K562 (cell line): ENCODE measurements around the gene PACRG. TPM values are rescaled to one million over a fixed set of nuclear protein-coding genes. Genes with fewer than 3 reads are reported as not detected.
A peak's percentile ranks its signal among the peaks of the same experiment; 100 is the strongest.

Experiments
- ATAC-seq: fragments of 200-7000 bp; cut with Tn5 transposase; 3 replicates; pipeline ENCODE4 v1.9.1; 2020; ENCODE audit warnings: moderate library complexity
- BruUV-seq: library from RNA; stranded (reverse); fragments of 400-500 nt; replicated peaks from 2 replicates; lab custom pipeline; 2021; lab: Mats Ljungman, UMichigan
- CTCF ChIA-PET: fragments of 300-600 bp; formaldehyde crosslinking; extraction: SDS; loops from one replicate; lab custom pipeline; 2021; ENCODE audit warnings: low intra/inter-chr PET ratio; lab: Yijun Ruan, JAX
- POLR2A ChIA-PET: fragments of 300-600, 350-650 bp; sonication (Branson Sonifier 250); formaldehyde crosslinking; extraction: SDS; loops from one replicate; lab custom pipeline; 2021; ENCODE audit warnings: antibody characterized with exemption, inconsistent platforms; lab: Yijun Ruan, JAX
- DNase-seq, 4 experiments: peaks; one replicate each; pipeline versions ENCODE4 v3.0.0 to v3.0.0-alpha.2; 2011 to 2018; ENCODE audit warnings: low spot score in 3 of 4, mixed read lengths in 3 of 4; ENCODE audit errors: extremely low read depth in 1 of 4
- FAIRE-seq: peaks from 2 replicates; lab custom pipeline; 2011; peaks lifted over from hg19 to GRCh38; lab: Jason Lieb, UNC
- H2AFZ ChIP-seq: 2 replicates; pipeline ENCODE4 v1.6.0; 2011; ENCODE audit warnings: low read depth, low read length, control low read depth, inconsistent platforms
- H3K27ac ChIP-seq: fragments of 200-600 bp; 3 replicates; pipeline ENCODE4 v1.8.0; 2011; ENCODE audit warnings: low read depth, mild to moderate bottlenecking, control low read depth, inconsistent platforms, low read length, moderate library complexity, mixed read lengths; ENCODE audit errors: extremely low read depth
- H3K27me3 ChIP-seq, 2 experiments: fragments of 300-600 bp in 1 of 2; 2 replicates in 1 of 2; 3 replicates in 1 of 2; pipeline versions ENCODE4 v1.6.0 to v1.8.0; 2011; ENCODE audit warnings: inconsistent platforms in 2 of 2, low read length in 2 of 2, mild to moderate bottlenecking in 1 of 2, mixed read lengths in 1 of 2, moderate library complexity in 1 of 2; ENCODE audit not compliant: control insufficient read depth in 2 of 2, insufficient read depth in 2 of 2
- H3K36me3 ChIP-seq: fragments of 300-600 bp; 3 replicates; pipeline ENCODE4 v1.8.0; 2011; ENCODE audit warnings: mild to moderate bottlenecking, low read length, inconsistent platforms; ENCODE audit not compliant: control insufficient read depth, insufficient read depth
- H3K4me1 ChIP-seq, 2 experiments: fragments of 200-600 bp in 1 of 2; replicated peaks in 1 of 2; 2 replicates in 1 of 2; 3 replicates in 1 of 2; pipeline versions ENCODE4 v1.5.1 to v1.8.0; 2011; ENCODE audit warnings: inconsistent platforms in 2 of 2, low read length in 2 of 2, mild to moderate bottlenecking in 1 of 2, mixed read lengths in 1 of 2, moderate library complexity in 1 of 2; ENCODE audit not compliant: control insufficient read depth in 2 of 2, insufficient read depth in 2 of 2
- H3K4me2 ChIP-seq: 2 replicates; pipeline ENCODE4 v1.6.1; 2011; ENCODE audit warnings: low read length, control low read depth, inconsistent platforms, mixed read lengths; ENCODE audit not compliant: insufficient read depth
- H3K4me3 ChIP-seq: fragments of 200-600 bp; sonication (generic), shearing (Covaris generic); 2 replicates; pipeline ENCODE4 v1.5.1; 2016; ENCODE audit warnings: control low read depth, inconsistent platforms
- H3K79me2 ChIP-seq: fragments of 200-600 bp; 3 replicates; pipeline ENCODE4 v1.8.0; 2011; ENCODE audit warnings: low read length, inconsistent platforms; ENCODE audit not compliant: control insufficient read depth, insufficient read depth
- H3K9ac ChIP-seq, 2 experiments: 2 replicates each; pipeline versions ENCODE4 v1.6.0 to v1.6.1; 2011; ENCODE audit warnings: low read depth in 2 of 2, low read length in 2 of 2, control low read depth in 1 of 2, inconsistent platforms in 1 of 2, mild to moderate bottlenecking in 1 of 2, mixed read lengths in 1 of 2; ENCODE audit not compliant: insufficient read depth in 1 of 2
- H3K9me1 ChIP-seq: one replicate; pipeline ENCODE4 v1.6.0; 2011; ENCODE audit warnings: inconsistent platforms, mild to moderate bottlenecking, low read length, moderate library complexity; ENCODE audit not compliant: control insufficient read depth, insufficient read depth
- H3K9me3 ChIP-seq: replicated peaks from 2 replicates; pipeline ENCODE4 v1.5.1; 2011; ENCODE audit warnings: low read depth, low read length, inconsistent platforms; ENCODE audit not compliant: control insufficient read depth, insufficient read depth
- H4K20me1 ChIP-seq: replicated peaks from 2 replicates; pipeline ENCODE4 v1.6.1; 2011; ENCODE audit warnings: low read length, inconsistent platforms, mixed read lengths; ENCODE audit not compliant: control insufficient read depth, insufficient read depth
- C11orf30 ChIP-seq: fragments of 450-650 bp; IDR thresholded peaks from 2 replicates; pipeline ENCODE4 v1.6.1; 2016; ENCODE audit warnings: low read depth, mild to moderate bottlenecking
- HDAC6 ChIP-seq: IDR thresholded peaks from 2 replicates; pipeline ENCODE4 v1.6.1; 2012; ENCODE audit warnings: low read depth, mild to moderate bottlenecking, control low read depth, inconsistent platforms, low read length, moderate library complexity
- RBFOX2 ChIP-seq: fragments of 200-400 bp; formaldehyde crosslinking; IDR thresholded peaks from 2 replicates; pipeline ENCODE4 v1.6.1; 2017; ENCODE audit warnings: low read depth, mild to moderate bottlenecking, low read length, moderate library complexity
- RBM25 ChIP-seq: fragments of 200-400 bp; formaldehyde crosslinking; IDR thresholded peaks from 2 replicates; pipeline ENCODE4 v1.6.1; 2018; ENCODE audit warnings: low read length, low read depth, moderate library complexity; ENCODE audit not compliant: severe bottlenecking
- ZNF224 ChIP-seq: sonication (generic); formaldehyde crosslinking; IDR thresholded peaks from 2 replicates; pipeline ENCODE4 v1.8.0; 2022; ENCODE audit warnings: mild to moderate bottlenecking, missing genetic modification reagents
- ZNF436 ChIP-seq: fragments of 250-450, 450-650 bp; sonication (Bioruptor Pico); formaldehyde crosslinking; IDR thresholded peaks from 2 replicates; pipeline ENCODE4 v1.7.0; 2020; ENCODE audit warnings: mild to moderate bottlenecking
- ZNF740 ChIP-seq, 3 experiments: fragments of 200-800 bp in 1 of 3; sonication (Bioruptor generic) in 1 of 3; sonication (generic) in 1 of 3; formaldehyde crosslinking in 1 of 3; IDR thresholded peaks; 2 replicates each; pipeline versions ENCODE4 v1.6.1 to v1.8.0; 2016 to 2022; ENCODE audit warnings: mild to moderate bottlenecking in 2 of 3, missing compliant biosample characterization in 2 of 3, missing genetic modification characterization in 2 of 3, missing genetic modification reagents in 1 of 3
- ZNF780A ChIP-seq: fragments of 250-450 bp; sonication (Bioruptor Pico); IDR thresholded peaks from 2 replicates; pipeline ENCODE4 v1.5.0; 2021; ENCODE audit warnings: mild to moderate bottlenecking
- WGBS: fragments of 100-300 bp; shearing (Covaris generic); methylation state at CpG from one replicate; pipeline ENCODE4 v1.1.6; 2016; ENCODE audit warnings: low coverage, mixed read lengths; ENCODE audit not compliant: insufficient coverage; ENCODE audit errors: missing lambda C conversion rate; 5-methylcytosine and 5-hydroxymethylcytosine counted together
- in situ Hi-C: fragments of 300-500 bp; cut with MboI; formaldehyde crosslinking; loops from 4 replicates; pipeline ENCODE4 v1.15.0; 2018; ENCODE audit warnings: inconsistent platforms, mixed read lengths
- intact Hi-C: fragments of 100-400 bp; cut with micrococcal nuclease; formaldehyde crosslinking; loops from 2 replicates; pipeline ENCODE4 v1.14.2; 2022
- polyA plus RNA-seq, 8 experiments: library from polyadenylated mRNA; depleted of rRNA in 4 of 8; stranded (reverse) in 5 of 8; unstranded in 3 of 8; fragments of >200 nt; fragmentation: Nextera tagmentation in 2 of 8; fragmentation: Illumina TruSeq in 1 of 8; extraction: Ambion mirVana in 2 of 8; extraction: Trizol in 1 of 8; gene quantifications; 2 replicates each; pipeline versions ENCODE4 v1.2.1 to v1.2.3, GENCODE V29; 2011 to 2014; ENCODE audit warnings: inconsistent platforms in 1 of 8, missing spikeins in 1 of 8
- total RNA-seq, 7 experiments: library from RNA; depleted of rRNA in 6 of 7; stranded (reverse); fragments of >200 nt in 6 of 7; fragmentation: Illumina TruSeq in 2 of 7; extraction: Trizol in 2 of 7; gene quantifications; 2 replicates each; pipeline versions ENCODE4 v1.2.1 to v1.2.3, GENCODE V29; 2011 to 2021; ENCODE audit warnings: low replicate concordance in 1 of 7

Gene PACRG
- total and polyA plus RNA-seq, 9 of the 15 experiments (the other 6 are each of a cell fraction or from before 2014, with no cell fraction given): 0.04 TPM; not detected in 8

DNA sequence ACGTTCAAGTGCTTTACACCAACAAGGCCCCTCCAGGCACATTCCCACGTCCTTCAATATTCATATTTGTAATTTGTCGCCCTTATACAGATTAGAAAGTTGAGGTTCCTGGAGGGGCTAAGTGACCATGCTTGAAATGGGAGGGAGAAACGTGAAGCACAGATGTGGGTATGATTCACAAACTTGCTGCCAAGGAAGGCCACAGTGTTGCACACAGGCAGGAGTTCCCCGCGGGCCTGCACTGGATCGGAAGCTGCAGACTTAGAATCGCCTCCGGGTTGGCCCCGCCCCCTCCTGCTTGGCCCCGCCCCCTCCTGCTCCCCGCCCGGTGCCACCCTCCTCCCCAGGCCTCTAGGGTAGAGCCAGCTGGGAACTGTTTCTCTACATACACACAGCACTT, 628.5 kb downstream of the PACRG start:
- in situ Hi-C loops: no loop called here
- H3K27ac ChIP-seq: no peak overlapping the region
- peaks cover 0 to 4% of the 10 kb centered on the region in 2 experiments; a peak in 2 of 5 replicates for H3K4me1 ChIP-seq
- no peaks in the 10 kb centered on the region for H3K79me2 ChIP-seq
- no peak for FAIRE-seq
- ChIA-PET POLR2A (no interaction called here), CTCF (no interaction called here)
- H3K4me2 ChIP-seq: peak overlapping the region; percentile 24; the same call in 1 of the 2 replicates
- 9% methylated on average over 11 of the region's 13 CpGs for WGBS
- no peak overlapping the region for H2AFZ ChIP-seq
- no peak overlapping the region for H3K4me3 ChIP-seq
- H3K27me3 ChIP-seq: peaks cover 50 to 74% of the 10 kb centered on the region in 2 experiments
- no peaks in the 10 kb centered on the region for H3K9me3 ChIP-seq
- no peaks in the 10 kb centered on the region for H3K36me3 ChIP-seq
- peak; percentile 82 for ATAC-seq
- peak in 3 of 4 experiments; percentile 62 to 81 (median 77) for DNase-seq
- no TSS peak for BruUV-seq
- no peak overlapping the region for H3K9ac ChIP-seq
- TF ChIP-seq RBM25: peak; percentile 12
- no peak for TF ChIP-seq ZNF780A
- TF ChIP-seq RBFOX2: no peak
- TF ChIP-seq ZNF436 (CRISPR knock-in tag): no peak
- TF ChIP-seq ZNF740 (CRISPR knock-in tag; IDR thresholded peaks at IDR 0.05): no peak
- no peak for TF ChIP-seq ZNF740 (tag; IDR thresholded peaks at IDR 0.05)
- no peak for TF ChIP-seq ZNF224 (CRISPR knock-in tag)
- TF ChIP-seq HDAC6: no peak
- TF ChIP-seq C11orf30: no peak
- no peaks in the 10 kb centered on the region for H3K9me1 ChIP-seq
- no peaks in the 10 kb centered on the region for H4K20me1 ChIP-seq
- intact Hi-C loops: no loop called here
